ENCODE measurements around the gene JADE2.
A peak's percentile ranks its signal among the peaks of the same experiment; 100 is the strongest.

Gene JADE2

DNA sequence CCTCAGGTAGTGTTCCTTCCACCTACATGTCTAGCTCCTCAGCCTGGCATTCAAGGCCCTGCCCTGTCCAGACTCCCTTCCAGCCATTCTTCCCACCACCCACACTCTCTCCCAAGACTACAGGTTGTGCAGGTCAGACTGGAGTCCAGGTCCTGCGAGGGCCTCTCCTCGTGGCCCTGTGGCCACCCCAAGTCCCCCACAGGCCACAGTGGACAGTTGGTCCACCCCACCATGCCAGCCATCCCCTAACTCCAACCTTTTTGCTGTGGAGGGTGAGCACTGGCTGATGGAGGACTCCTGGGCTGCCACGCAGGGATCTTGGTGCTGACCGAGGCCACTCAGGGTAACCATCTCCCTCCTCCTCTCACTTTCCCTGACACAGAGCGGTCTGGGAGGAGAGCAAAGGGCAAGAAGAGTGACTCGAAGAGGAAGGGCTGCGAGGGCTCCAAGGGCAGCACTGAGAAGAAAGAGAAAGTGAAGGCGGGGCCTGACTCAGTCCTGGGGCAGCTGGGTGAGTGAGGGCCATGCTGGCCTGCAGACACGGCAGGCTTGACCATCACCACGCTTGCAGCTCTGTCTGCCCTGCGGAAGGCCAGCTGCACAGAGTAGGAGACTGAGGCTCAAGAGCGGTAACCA lies 51.0 kb downstream of the JADE2 start (continued):
- TF ChIP-seq, protein P1, sequence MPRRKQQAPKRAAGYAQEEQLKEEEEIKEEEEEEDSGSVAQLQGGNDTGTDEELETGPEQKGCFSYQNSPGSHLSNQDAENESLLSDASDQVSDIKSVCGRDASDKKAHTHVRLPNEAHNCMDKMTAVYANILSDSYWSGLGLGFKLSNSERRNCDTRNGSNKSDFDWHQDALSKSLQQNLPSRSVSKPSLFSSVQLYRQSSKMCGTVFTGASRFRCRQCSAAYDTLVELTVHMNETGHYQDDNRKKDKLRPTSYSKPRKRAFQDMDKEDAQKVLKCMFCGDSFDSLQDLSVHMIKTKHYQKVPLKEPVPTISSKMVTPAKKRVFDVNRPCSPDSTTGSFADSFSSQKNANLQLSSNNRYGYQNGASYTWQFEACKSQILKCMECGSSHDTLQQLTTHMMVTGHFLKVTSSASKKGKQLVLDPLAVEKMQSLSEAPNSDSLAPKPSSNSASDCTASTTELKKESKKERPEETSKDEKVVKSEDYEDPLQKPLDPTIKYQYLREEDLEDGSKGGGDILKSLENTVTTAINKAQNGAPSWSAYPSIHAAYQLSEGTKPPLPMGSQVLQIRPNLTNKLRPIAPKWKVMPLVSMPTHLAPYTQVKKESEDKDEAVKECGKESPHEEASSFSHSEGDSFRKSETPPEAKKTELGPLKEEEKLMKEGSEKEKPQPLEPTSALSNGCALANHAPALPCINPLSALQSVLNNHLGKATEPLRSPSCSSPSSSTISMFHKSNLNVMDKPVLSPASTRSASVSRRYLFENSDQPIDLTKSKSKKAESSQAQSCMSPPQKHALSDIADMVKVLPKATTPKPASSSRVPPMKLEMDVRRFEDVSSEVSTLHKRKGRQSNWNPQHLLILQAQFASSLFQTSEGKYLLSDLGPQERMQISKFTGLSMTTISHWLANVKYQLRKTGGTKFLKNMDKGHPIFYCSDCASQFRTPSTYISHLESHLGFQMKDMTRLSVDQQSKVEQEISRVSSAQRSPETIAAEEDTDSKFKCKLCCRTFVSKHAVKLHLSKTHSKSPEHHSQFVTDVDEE (CRISPR knock-in tag; IDR thresholded peaks at IDR 0.05): no peak
- TF ChIP-seq ZFP30 (CRISPR knock-in tag; IDR thresholded peaks at IDR 0.05): no peak
- no peak for TF ChIP-seq ZC3H10 (CRISPR knock-in tag; IDR thresholded peaks at IDR 0.05)
- no peak for TF ChIP-seq SNAI2 (CRISPR knock-in tag; IDR thresholded peaks at IDR 0.05)

DNA sequence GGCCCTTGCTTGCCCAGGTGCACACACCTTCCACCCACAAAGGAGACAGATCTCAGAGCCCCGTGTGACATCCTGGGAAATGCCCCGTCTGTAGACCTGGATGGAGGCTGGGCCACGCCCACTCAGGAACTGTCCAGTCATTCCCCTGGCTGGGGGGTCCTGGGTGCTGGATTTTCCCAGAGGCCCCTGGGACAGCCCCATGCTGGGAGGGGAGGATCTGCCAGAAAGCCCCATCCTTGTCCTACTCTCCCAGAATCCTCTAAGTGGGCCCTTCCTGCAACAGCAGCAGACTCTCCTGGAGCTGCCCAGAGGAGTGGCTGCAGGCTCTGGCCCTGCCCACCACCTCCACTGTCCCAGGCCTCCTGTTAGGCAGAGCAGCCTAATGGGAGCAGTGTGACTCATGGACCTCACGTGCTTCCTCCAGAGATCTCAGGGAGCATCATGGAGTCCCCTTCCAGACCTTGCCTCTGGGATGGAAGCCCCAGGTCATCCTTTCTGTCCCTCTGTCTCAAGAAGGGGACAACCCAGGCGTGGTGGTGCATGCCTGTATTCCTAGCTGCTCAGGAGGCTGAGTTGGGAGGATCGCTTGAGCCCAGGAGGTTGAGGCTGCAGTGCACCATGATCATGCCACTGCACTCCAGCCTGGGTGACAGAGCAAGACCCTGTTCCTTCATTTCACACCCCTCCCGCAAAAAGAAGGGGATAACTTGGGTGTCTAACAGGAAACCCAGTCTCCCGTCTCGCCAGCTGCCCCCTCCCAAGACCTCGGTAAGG lies 51.7 kb downstream of the JADE2 start:
- TF ChIP-seq OSR1 (CRISPR knock-in tag; IDR thresholded peaks at IDR 0.05) (no peak), RARB (CRISPR knock-in tag; IDR thresholded peaks at IDR 0.05) (no peak), TOX (CRISPR knock-in tag; IDR thresholded peaks at IDR 0.05; ENCODE audit: borderline replicate concordance) (no peak), ZNF565 (CRISPR knock-in tag; conservative IDR thresholded peaks at IDR 0.05; ENCODE audit: low read depth) (no peak), SNAI2 (CRISPR knock-in tag; IDR thresholded peaks at IDR 0.05) (no peak), ARNTL (CRISPR knock-in tag; IDR thresholded peaks at IDR 0.05; ENCODE audit: borderline replicate concordance, low read depth) (no peak), ISL1 (CRISPR knock-in tag; IDR thresholded peaks at IDR 0.05) (no peak), PPARA (CRISPR knock-in tag; IDR thresholded peaks at IDR 0.05; ENCODE audit: borderline replicate concordance) (no peak), ZC3H10 (CRISPR knock-in tag; IDR thresholded peaks at IDR 0.05) (no peak), TCF4 (CRISPR knock-in tag; IDR thresholded peaks at IDR 0.05; ENCODE audit: borderline replicate concordance) (no peak)
- TF ChIP-seq, protein P1 (CRISPR knock-in tag; IDR thresholded peaks at IDR 0.05): no peak
- TF ChIP-seq, protein P2, sequence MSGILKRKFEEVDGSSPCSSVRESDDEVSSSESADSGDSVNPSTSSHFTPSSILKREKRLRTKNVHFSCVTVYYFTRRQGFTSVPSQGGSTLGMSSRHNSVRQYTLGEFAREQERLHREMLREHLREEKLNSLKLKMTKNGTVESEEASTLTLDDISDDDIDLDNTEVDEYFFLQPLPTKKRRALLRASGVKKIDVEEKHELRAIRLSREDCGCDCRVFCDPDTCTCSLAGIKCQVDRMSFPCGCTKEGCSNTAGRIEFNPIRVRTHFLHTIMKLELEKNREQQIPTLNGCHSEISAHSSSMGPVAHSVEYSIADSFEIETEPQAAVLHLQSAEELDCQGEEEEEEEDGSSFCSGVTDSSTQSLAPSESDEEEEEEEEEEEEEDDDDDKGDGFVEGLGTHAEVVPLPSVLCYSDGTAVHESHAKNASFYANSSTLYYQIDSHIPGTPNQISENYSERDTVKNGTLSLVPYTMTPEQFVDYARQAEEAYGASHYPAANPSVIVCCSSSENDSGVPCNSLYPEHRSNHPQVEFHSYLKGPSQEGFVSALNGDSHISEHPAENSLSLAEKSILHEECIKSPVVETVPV (CRISPR knock-in tag; IDR thresholded peaks at IDR 0.05): no peak
- ATAC-seq: peak; percentile 94

DNA sequence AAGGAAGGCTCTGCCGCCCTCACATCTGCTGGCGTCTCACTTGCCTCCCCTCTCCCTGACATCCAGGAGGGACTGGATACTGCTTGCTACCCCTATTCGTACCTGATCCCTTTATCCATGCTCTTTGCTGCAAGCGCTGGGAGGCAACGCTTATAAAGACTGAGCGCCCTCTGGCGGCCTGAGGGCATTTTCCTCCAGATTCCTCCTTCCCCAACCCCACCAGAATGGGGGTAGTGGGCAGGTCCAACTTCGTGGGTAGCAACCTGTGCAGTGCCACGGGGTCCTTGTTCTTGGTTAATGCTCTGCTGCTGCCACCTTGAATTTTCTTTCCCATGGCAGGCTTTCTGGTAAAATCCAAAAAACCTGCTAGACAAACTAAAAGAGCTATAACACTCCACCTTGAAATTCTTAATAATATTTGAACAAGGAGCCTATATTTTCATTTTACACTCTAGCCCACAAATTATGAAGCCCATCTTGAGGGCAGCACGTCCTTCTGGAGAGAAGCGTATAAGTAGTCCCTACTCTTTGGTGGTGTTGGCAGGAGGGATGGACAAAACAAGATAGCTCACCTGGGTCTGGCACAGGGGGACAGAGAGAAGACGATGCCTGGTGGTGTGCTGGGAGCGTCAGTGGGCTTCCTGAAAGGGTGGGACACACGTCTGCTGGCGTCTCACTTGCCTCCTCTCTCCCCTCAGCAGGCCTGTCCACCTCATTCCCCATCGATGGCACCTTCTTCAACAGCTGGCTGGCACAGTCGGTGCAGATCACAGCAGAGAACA lies 52.5 kb downstream of the JADE2 start:
- TF ChIP-seq CSDC2 (CRISPR knock-in tag; IDR thresholded peaks at IDR 0.05): no peak
- no peak for TF ChIP-seq SNAI2 (CRISPR knock-in tag; IDR thresholded peaks at IDR 0.05)
- TF ChIP-seq ARNTL (CRISPR knock-in tag; IDR thresholded peaks at IDR 0.05; ENCODE audit: borderline replicate concordance, low read depth): no peak
- TF ChIP-seq, protein P2 (CRISPR knock-in tag; IDR thresholded peaks at IDR 0.05): no peak
- TF ChIP-seq, protein P3, sequence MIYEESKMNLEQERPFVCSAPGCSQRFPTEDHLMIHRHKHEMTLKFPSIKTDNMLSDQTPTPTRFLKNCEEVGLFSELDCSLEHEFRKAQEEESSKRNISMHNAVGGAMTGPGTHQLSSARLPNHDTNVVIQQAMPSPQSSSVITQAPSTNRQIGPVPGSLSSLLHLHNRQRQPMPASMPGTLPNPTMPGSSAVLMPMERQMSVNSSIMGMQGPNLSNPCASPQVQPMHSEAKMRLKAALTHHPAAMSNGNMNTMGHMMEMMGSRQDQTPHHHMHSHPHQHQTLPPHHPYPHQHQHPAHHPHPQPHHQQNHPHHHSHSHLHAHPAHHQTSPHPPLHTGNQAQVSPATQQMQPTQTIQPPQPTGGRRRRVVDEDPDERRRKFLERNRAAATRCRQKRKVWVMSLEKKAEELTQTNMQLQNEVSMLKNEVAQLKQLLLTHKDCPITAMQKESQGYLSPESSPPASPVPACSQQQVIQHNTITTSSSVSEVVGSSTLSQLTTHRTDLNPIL (CRISPR knock-in tag; IDR thresholded peaks at IDR 0.05; ENCODE audit: low read depth): no peak
- TF ChIP-seq TCF4 (CRISPR knock-in tag; IDR thresholded peaks at IDR 0.05; ENCODE audit: borderline replicate concordance): no peak
- no peak for TF ChIP-seq GLIS3 (CRISPR knock-in tag; IDR thresholded peaks at IDR 0.05)
- peak; percentile 86 for ATAC-seq

Data from SK-N-SH treated with all-trans-retinoic acid at 6 μM for 48 hours (cell line).